SK-N-SH treated with all-trans-retinoic acid at 6 μM for 48 hours (cell line): ENCODE measurements around the gene ZMYM5.
"Not testable (repeated sequence)": the region's sequence is repeated elsewhere in the genome, so short reads cannot be mapped to it uniquely, and the experiment has no call there.

Experiments used
- ATAC-seq: fragments of 200-7000 bp; cut with Tn5 transposase; 3 replicates; pipeline ENCODE4 v1.9.1; 2020; ENCODE audit warnings: mild to moderate bottlenecking, moderate library complexity
- ARNTL ChIP-seq: fragments of 450-650 bp; formaldehyde crosslinking; IDR thresholded peaks from 2 replicates; pipeline ENCODE4 v1.5.0; 2020; ENCODE audit warnings: low read depth, mild to moderate bottlenecking, moderate library complexity, borderline replicate concordance
- CSDC2 ChIP-seq: fragments of 250-450 bp; sonication (Bioruptor Pico); IDR thresholded peaks from 2 replicates; pipeline ENCODE4 v1.5.0; 2020; ENCODE audit warnings: mild to moderate bottlenecking, moderate library complexity
- ESRRG ChIP-seq: fragments of 250-450 bp; sonication (Bioruptor Pico); IDR thresholded peaks from 2 replicates; pipeline ENCODE4 v1.6.1; 2021; ENCODE audit warnings: mild to moderate bottlenecking
- ISL1 ChIP-seq: fragments of 250-450 bp; sonication (Bioruptor Pico); IDR thresholded peaks from 2 replicates; pipeline ENCODE4 v2.1.2; 2022; ENCODE audit warnings: mild to moderate bottlenecking, moderate library complexity
- PPARA ChIP-seq: fragments of 250-450 bp; sonication (Bioruptor Pico); IDR thresholded peaks from 2 replicates; pipeline ENCODE4 v1.5.0; 2020; ENCODE audit warnings: mild to moderate bottlenecking, borderline replicate concordance
- RARB ChIP-seq: fragments of 250-450 bp; sonication (Bioruptor Pico); IDR thresholded peaks from 2 replicates; pipeline ENCODE4 v1.8.0; 2021; ENCODE audit warnings: mild to moderate bottlenecking, moderate library complexity
- SNAI2 ChIP-seq: fragments of 250-450 bp; sonication (Bioruptor Pico); IDR thresholded peaks from 2 replicates; pipeline ENCODE4 v1.5.0; 2020; ENCODE audit warnings: mild to moderate bottlenecking, moderate library complexity
- TOX ChIP-seq: fragments of 250-450 bp; sonication (Bioruptor Pico); IDR thresholded peaks from 2 replicates; pipeline ENCODE4 v1.8.0; 2021; ENCODE audit warnings: mild to moderate bottlenecking, moderate library complexity, borderline replicate concordance
- ZFP3 ChIP-seq: fragments of 250-450 bp; sonication (Bioruptor Pico); IDR thresholded peaks from 2 replicates; pipeline ENCODE4 v1.5.0; 2020; ENCODE audit warnings: mild to moderate bottlenecking, moderate library complexity
- ZNF565 ChIP-seq: fragments of 450-650 bp; formaldehyde crosslinking; conservative IDR thresholded peaks from 2 replicates; pipeline ENCODE4 v1.5.0; 2020; ENCODE audit warnings: low read depth, mild to moderate bottlenecking, moderate library complexity
- ZNF70 ChIP-seq: fragments of 450-650 bp; formaldehyde crosslinking; IDR thresholded peaks from 2 replicates; pipeline ENCODE4 v1.5.0; 2020; ENCODE audit warnings: mild to moderate bottlenecking, moderate library complexity
- TF ChIP-seq, protein P1 (sequence below): fragments of 250-450 bp; sonication (Bioruptor Pico); IDR thresholded peaks from 2 replicates; pipeline ENCODE4 v1.5.0; 2020; ENCODE audit warnings: mild to moderate bottlenecking, moderate library complexity
- TF ChIP-seq, protein P2 (sequence below): fragments of 250-450 bp; sonication (Bioruptor Pico); IDR thresholded peaks from 2 replicates; pipeline ENCODE4 v1.8.0; 2020; ENCODE audit warnings: mild to moderate bottlenecking, moderate library complexity, borderline replicate concordance
- TF ChIP-seq, protein P3 (sequence below): fragments of 250-450 bp; sonication (Bioruptor Pico); IDR thresholded peaks from 2 replicates; pipeline ENCODE4 v1.8.0; 2021; ENCODE audit warnings: low read depth, mild to moderate bottlenecking, moderate library complexity, borderline replicate concordance
- TF ChIP-seq, protein P4 (sequence below): fragments of 250-450 bp; sonication (Bioruptor Pico); IDR thresholded peaks from 2 replicates; pipeline ENCODE4 v1.5.1; 2021; ENCODE audit warnings: mild to moderate bottlenecking, moderate library complexity
- TF ChIP-seq, protein P5 (sequence below): fragments of 250-450 bp; sonication (Bioruptor Pico); IDR thresholded peaks from 2 replicates; pipeline ENCODE4 v1.5.1; 2020; ENCODE audit warnings: low read depth, mild to moderate bottlenecking, moderate library complexity

Gene ZMYM5

DNA sequence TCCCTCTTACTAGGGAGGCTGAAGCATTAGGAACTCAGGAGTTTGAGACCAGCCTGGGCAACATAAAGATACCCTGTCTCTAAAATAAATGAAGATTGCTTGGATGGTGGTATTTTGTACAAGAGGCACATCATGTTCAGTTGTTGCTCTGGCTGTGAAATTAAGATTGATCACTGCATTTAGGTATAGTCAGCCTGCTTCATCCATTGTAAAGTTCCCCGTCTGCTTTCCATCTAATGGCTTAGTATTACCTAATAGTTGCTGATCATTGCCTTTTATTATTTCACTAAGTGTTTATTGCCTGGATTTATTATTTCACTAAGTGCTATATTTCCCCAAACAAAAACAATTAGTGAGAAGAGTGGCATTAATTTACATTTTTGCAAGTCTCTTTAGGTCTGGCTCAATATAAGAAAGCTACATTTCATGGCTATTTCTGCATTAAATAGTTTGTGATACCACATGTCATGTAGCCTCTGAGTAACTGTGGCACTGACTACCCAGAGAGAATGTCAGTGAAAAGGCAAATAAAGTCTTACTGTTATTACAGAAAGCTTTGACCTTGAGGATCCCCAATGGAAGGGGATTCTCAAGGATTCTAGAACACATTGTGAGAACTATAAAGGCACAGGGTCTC, 45.0 kb upstream of the ZMYM5 start (continued):
- TF ChIP-seq, protein P1, sequence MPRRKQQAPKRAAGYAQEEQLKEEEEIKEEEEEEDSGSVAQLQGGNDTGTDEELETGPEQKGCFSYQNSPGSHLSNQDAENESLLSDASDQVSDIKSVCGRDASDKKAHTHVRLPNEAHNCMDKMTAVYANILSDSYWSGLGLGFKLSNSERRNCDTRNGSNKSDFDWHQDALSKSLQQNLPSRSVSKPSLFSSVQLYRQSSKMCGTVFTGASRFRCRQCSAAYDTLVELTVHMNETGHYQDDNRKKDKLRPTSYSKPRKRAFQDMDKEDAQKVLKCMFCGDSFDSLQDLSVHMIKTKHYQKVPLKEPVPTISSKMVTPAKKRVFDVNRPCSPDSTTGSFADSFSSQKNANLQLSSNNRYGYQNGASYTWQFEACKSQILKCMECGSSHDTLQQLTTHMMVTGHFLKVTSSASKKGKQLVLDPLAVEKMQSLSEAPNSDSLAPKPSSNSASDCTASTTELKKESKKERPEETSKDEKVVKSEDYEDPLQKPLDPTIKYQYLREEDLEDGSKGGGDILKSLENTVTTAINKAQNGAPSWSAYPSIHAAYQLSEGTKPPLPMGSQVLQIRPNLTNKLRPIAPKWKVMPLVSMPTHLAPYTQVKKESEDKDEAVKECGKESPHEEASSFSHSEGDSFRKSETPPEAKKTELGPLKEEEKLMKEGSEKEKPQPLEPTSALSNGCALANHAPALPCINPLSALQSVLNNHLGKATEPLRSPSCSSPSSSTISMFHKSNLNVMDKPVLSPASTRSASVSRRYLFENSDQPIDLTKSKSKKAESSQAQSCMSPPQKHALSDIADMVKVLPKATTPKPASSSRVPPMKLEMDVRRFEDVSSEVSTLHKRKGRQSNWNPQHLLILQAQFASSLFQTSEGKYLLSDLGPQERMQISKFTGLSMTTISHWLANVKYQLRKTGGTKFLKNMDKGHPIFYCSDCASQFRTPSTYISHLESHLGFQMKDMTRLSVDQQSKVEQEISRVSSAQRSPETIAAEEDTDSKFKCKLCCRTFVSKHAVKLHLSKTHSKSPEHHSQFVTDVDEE (CRISPR knock-in tag) = no peak

DNA sequence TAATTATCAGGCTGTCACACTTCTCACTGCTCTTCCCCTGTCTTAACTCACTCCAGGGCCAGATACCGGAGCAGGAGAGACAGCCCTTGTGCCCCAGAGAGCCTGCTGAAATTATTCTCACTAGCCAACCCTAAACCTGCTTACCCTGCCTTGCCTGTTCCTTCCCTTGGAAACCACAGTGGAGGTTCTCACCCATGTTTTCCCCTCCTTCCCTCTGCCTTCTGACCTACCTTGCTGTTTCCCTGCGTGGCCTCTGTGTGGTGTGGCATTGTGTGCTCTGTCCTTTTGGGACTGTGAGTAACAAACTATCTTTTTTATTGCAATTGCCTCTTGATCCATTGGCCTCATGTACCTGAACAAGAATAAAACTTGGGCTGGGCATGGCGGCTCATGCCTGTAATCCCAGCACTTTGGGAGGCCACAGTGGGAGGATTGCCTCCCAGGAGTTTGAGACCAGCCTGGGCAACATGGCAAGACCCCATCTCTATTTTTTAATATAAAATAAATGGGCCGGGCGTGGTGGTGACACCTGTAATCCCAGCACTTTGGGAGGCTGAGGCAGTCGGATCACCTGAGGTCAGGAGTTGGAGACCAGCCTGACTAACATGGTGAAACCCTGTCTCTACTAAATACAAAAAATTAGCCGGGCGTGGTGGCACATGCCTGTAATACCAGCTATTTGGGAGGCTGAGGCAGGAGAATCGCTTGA, 42.2 kb upstream of the ZMYM5 start:
- ATAC-seq = not testable (repeated sequence)

DNA sequence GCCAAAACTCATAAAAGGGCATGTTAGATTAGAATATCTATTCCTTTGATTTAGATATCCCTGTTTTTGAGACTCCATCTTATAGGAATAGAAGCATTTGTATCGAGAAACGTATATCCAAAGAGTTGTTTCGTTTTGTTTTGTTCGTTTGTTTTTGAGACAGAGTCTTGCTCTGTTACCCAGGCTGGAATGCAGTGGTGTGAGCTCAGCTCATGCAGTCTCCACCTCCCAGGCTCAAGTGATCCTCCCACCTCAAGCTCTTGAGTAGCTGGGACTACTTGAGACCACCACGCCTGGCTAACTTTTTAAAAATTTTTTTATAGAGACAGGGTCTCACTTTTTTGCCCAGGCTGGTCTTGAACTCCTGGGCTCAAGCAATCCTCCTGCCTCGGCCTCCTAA, 26.6 kb upstream of the ZMYM5 start:
- no peak for TF ChIP-seq ZNF565 (CRISPR knock-in tag)
- TF ChIP-seq, protein P2, sequence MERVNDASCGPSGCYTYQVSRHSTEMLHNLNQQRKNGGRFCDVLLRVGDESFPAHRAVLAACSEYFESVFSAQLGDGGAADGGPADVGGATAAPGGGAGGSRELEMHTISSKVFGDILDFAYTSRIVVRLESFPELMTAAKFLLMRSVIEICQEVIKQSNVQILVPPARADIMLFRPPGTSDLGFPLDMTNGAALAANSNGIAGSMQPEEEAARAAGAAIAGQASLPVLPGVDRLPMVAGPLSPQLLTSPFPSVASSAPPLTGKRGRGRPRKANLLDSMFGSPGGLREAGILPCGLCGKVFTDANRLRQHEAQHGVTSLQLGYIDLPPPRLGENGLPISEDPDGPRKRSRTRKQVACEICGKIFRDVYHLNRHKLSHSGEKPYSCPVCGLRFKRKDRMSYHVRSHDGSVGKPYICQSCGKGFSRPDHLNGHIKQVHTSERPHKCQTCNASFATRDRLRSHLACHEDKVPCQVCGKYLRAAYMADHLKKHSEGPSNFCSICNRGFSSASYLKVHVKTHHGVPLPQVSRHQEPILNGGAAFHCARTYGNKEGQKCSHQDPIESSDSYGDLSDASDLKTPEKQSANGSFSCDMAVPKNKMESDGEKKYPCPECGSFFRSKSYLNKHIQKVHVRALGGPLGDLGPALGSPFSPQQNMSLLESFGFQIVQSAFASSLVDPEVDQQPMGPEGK (CRISPR knock-in tag) = no peak
- TF ChIP-seq RARB = no peak
- TF ChIP-seq, protein P3, sequence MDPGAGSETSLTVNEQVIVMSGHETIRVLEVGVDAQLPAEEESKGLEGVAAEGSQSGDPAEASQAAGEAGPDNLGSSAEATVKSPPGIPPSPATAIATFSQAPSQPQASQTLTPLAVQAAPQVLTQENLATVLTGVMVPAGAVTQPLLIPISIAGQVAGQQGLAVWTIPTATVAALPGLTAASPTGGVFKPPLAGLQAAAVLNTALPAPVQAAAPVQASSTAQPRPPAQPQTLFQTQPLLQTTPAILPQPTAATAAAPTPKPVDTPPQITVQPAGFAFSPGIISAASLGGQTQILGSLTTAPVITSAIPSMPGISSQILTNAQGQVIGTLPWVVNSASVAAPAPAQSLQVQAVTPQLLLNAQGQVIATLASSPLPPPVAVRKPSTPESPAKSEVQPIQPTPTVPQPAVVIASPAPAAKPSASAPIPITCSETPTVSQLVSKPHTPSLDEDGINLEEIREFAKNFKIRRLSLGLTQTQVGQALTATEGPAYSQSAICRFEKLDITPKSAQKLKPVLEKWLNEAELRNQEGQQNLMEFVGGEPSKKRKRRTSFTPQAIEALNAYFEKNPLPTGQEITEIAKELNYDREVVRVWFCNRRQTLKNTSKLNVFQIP = no peak
- TF ChIP-seq, protein P4, sequence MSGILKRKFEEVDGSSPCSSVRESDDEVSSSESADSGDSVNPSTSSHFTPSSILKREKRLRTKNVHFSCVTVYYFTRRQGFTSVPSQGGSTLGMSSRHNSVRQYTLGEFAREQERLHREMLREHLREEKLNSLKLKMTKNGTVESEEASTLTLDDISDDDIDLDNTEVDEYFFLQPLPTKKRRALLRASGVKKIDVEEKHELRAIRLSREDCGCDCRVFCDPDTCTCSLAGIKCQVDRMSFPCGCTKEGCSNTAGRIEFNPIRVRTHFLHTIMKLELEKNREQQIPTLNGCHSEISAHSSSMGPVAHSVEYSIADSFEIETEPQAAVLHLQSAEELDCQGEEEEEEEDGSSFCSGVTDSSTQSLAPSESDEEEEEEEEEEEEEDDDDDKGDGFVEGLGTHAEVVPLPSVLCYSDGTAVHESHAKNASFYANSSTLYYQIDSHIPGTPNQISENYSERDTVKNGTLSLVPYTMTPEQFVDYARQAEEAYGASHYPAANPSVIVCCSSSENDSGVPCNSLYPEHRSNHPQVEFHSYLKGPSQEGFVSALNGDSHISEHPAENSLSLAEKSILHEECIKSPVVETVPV (CRISPR knock-in tag) = no peak
- TF ChIP-seq CSDC2 (CRISPR knock-in tag) = no peak
- no peak for ATAC-seq

DNA sequence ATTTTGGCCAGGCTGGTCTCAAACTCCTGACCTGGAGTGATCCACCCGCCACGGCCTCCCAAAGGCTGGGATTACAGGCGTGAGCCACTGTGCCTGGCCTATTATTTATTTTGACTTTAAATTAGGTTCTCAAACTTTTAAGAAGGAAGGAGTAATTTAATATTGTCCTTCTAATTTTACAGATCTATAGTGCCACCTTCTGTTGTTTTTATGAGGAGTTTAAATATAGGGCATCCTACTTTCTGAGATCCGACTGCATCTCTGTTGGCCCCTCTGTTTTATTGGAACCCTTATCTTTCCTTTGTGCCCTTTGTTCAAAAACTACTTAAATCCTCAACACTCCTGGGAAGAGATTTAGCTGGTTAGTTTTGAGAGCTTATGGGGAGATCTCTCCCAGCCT, 25.4 kb upstream of the ZMYM5 start:
- peak; percentile 78 for ATAC-seq
- TF ChIP-seq ARNTL (CRISPR knock-in tag) = no peak
- no peak for TF ChIP-seq ZNF565 (CRISPR knock-in tag)
- TF ChIP-seq TOX (CRISPR knock-in tag) = no peak
- TF ChIP-seq RARB = no peak
- TF ChIP-seq ZNF70 (CRISPR knock-in tag) = no peak
- TF ChIP-seq, protein P1 (CRISPR knock-in tag) = no peak

DNA sequence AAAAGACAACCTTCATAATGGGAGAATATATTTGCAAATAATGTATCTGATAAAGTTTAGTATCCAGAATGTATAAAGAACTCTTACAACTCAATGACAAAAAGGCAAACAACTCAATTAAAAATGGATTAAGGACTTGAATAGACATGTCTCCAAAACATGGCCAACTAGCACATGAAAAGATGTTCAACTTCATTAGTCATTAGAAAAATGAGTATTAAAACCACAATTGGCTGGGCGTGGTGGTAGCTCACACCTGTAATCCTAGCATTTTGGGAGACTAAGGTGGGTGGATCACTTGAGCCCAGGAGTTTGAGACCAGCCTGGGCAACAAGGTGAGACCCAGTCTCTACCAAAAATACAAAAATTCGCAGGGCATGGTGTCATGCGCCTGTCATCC, 18.8 kb upstream of the ZMYM5 start:
- ATAC-seq = no peak
- no peak for TF ChIP-seq PPARA (CRISPR knock-in tag)
- no peak for TF ChIP-seq ESRRG (CRISPR knock-in tag)
- no peak for TF ChIP-seq ISL1 (CRISPR knock-in tag)
- TF ChIP-seq, protein P5, sequence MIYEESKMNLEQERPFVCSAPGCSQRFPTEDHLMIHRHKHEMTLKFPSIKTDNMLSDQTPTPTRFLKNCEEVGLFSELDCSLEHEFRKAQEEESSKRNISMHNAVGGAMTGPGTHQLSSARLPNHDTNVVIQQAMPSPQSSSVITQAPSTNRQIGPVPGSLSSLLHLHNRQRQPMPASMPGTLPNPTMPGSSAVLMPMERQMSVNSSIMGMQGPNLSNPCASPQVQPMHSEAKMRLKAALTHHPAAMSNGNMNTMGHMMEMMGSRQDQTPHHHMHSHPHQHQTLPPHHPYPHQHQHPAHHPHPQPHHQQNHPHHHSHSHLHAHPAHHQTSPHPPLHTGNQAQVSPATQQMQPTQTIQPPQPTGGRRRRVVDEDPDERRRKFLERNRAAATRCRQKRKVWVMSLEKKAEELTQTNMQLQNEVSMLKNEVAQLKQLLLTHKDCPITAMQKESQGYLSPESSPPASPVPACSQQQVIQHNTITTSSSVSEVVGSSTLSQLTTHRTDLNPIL (CRISPR knock-in tag) = no peak
- no peak for TF ChIP-seq TOX (CRISPR knock-in tag)
- TF ChIP-seq SNAI2 (CRISPR knock-in tag) = no peak
- TF ChIP-seq, protein P4 (CRISPR knock-in tag) = no peak
- no peak for TF ChIP-seq ZFP3 (CRISPR knock-in tag)
- TF ChIP-seq, protein P3 = no peak
